Measurements from ENCODE around the gene EIF1. TPM values are rescaled to one million over a fixed set of nuclear protein-coding genes. Genes with fewer than 3 reads are reported as not detected.
"Not testable (repeated sequence)": the region's sequence is repeated elsewhere in the genome, so short reads cannot be mapped to it uniquely, and the experiment has no call there.

Gene EIF1
- total RNA-seq, 1 experiment from 2014 or later = 54.4 TPM

DNA sequence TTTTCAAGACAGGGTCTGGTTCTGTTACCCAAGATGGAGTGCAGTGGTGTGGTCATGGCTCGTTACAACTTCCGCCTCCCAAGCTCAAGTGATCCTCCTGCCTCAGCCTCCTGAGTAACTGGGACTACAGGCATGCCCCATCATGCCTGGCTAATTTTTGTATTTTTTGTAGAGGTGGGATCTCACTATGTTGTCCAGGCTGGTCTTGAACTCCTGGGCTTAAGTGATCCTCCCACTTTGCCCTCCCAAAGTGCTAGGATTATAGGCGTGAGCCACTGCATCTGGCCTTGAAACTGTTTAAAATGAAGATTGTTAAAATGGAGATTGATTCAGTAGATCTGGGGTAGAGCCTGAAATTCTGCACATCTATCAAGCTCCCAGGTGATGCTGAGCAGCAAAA lies 12.2 kb downstream of the EIF1 start:
- not testable (repeated sequence) for DNase-seq (ENCODE audit: low read depth)

DNA sequence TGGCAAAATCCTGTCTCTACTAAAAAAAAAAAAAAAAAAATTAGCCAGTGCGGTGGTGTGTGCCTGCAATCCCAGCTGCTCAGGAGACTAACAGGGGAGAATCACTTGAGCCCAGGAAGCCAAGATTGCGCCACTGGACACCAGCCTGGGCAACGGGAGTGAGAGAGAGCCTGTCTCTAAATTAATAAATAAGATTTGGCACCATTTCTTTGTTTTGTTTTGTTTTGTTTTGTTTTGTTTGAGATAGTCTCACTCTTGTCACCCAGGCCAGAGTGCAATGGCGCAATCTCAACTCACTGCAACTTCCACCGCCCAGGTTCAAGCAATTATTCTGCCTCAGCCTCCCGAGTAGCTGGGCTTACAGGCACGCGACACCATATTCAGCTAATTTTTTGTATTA lies 14.0 kb downstream of the EIF1 start:
- no peak for DNase-seq (ENCODE audit: low read depth)

- DNase-seq (ENCODE audit: low read depth) = peak; percentile 52
These were observed 16.7 kb downstream of the EIF1 start for GRCh38 chr17:41705271-41705991.

DNA sequence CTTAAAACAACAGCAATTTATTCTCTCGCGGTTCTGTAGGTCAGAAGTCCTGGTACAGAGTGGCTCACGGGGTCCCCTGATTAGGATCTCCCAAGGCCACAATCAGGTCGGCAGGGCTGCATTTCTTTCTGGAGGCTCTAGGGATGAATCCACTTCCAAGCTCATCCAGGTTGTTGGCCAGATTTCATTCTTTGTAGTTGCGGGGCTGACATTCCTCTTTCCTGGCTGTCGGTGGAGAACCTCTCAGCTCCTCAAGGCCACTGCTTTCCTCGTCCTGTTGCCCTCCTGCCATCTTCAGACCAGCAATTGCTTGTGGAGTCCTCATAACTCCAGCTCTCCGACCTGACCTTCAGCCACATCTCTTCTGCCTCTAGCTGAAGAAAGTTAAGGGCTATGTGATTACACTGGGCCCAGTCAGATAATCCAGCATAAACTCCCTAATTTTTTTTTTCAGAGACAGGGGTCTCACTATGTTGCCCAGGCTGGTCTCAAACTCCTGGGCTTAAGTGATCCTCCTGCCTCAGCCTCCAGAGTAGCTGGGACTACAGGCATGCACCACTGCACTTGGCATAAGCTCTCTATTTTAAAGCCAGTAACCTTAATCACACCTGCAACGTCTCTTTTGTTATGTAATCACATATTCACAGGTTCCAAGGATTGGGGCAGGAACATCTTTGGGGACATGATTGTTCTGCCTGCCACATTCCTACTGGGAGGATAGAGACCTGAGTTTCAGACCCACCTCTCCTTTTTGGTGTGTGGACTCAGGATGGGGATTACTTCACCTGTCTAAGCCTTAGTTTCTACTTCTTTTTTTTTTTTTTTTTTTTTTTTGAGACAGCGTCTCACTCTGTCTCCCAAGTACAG lies 19.4 kb downstream of the EIF1 start:
- DNase-seq (ENCODE audit: low read depth) = no peak

DNA sequence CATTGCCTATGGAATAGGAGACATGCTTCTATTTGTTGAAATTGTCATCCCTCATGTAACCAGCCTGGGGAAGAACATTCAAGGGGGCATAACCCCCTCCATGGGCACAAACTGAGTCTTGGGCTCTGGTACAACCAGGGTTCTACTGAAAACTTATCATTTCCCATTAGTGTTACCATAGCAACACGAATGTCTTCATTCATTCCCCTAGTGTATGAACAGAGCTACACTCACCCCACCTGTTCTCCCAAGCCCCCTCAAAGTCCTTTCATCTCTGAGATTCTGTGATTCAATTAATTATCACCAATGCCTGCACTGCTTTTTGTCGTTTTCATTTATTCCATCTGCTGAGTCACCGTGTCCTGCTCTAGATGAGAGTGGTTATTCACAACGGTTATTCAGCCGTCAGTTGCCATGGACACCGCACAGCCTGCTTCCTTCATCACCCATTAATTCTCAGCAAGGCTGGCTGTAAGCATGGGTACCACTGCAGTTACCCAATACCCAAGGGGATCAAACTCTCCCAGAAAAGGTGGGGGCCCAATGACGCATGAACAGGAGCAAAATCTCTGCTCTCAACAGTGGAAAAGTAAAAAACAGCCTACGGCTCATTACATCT lies 21.9 kb downstream of the EIF1 start:
- DNase-seq (ENCODE audit: low read depth) = peak; percentile 87

DNA sequence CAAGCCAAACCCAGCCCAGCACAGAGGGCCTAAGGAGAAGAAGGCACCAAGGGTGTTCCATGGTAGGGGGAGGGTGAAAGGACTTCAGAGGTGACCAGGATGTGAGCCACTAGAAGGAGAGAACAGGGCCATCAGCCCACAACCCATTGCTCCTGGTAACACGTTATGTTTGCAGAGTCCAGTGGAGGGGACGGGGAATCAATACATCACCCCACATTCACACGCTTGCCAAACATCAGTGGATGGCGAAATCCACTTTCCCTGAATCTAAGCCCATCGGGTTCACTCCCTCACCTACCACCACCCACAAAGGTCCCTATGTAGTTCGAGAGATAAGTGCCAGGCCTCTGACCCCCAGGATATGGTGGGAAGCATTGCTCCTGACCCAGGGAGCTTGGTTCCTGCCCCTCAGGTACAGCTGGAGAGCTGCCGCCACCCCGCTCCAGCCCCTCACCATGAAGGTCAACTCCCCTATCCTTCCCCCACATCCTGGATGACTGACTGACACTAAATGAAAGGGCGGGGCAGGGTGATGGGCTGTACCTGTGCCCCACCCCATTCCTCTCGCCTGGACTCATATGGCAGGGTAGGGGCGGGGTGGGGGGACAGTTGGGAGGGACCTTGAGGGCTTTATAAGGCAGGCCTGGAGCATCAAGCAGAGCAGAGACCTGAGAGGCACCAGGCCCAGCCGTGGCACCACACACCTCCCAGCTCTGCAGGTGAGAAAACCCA lies 23.1 kb downstream of the EIF1 start, which contains the start of gene GAST:
GAST (plus strand) TSS at position 663 of the 732 bp plus-strand sequence. CDS start 3,106 bp downstream, outside the sequence.
- no peak for DNase-seq (ENCODE audit: low read depth)

DNA sequence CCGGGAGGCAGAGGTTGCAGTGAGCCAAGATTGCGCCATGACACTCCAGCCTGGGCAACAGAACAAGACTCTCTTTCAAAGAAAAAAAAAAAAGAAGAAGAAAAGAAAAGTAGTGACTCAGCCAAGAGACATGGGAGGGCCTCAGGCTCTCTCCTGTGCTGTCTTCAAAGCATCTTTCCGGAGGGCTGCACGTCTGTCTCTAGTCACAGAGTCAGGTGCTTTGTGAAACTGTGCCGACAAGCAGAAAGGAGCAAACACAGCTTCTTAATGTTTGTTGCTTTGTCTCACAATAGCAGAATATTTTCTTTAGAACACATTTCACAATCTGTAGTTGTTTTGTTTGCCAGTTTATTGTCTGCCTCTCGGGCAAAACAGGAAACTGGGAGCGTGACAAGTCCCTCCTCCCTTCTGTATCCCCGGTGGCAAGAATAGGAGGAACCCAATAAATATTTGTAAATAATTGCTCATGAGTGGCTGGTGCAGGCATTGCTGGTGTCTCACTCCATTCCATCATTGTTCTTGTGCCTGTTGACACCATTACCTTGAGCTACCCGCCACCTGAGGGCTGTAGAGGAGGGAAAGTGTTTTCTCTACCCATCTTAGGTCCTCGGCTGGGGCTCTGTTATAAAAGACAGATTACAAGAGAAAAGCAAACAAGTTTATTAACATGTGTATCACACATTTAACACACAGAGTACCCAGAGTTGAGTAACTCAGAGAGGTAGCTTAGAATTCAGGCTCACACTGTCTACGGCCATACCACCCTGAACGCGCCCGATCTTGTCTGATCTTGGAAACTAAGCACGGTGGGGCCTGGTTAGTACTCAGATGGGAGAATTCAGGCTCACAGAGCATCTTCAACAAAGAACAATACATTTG lies 29.0 kb downstream of the EIF1 start:
- peak; percentile 65 for DNase-seq (ENCODE audit: low read depth)

GRCh38 chr17:41718287-41718645 lies 29.6 kb downstream of the EIF1 start:
- DNase-seq (ENCODE audit: low read depth) = no peak

DNA sequence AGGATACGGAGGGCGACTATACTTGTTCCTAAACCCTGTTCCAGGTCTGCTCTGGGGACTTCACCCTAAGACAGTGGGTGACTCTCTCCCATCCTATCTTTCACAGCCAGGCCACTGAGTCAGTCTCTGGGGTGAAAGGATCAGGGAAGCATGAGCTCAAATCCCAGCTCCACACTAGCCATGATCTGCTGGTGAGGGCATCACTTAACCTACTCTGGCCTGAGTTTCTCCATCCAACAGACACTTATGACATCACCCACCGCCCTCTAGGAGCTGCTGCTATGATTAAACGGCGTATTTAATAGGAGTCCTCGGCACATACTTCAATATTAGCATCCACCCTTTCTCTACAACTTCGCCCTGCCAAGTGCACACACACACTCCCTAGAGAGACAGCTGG lies 33.5 kb downstream of the EIF1 start:
- DNase-seq (ENCODE audit: low read depth) = no peak

- DNase-seq (ENCODE audit: low read depth) = no peak
These were observed 35.3 kb downstream of the EIF1 start for GRCh38 chr17:41723801-41724475.

DNA sequence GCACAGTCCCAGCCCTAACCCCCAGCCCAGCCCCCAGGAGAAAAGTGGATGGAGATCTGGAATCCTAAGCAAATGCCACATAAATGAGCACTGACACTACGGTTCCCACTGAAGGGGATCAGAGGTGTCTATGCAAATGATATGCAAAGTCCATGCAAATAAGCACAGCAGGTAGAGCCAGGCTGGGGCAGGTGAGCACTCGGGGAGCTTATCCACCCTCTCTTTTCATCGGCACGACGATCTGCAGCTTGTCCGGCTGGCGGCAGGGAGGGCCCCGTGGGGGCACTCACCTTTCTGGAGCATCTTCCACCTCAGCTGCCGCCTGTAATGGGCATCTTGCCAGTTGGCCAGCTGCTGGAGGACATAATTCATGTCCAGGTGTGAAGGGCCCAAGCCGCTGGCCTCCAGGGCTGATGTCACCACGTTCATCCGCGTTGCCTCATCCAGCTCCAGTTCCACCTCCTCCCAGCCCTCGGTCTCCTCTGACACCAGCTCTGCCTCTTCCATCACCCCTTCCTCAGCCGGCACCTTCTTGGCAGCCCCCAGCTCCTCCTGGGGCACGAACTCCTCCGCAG lies 35.9 kb downstream of the EIF1 start:
- DNase-seq (ENCODE audit: low read depth) = no peak

- DNase-seq (ENCODE audit: low read depth) = no peak
These were observed 36.4 kb downstream of the EIF1 start for GRCh38 chr17:41725134-41725533.

DNA sequence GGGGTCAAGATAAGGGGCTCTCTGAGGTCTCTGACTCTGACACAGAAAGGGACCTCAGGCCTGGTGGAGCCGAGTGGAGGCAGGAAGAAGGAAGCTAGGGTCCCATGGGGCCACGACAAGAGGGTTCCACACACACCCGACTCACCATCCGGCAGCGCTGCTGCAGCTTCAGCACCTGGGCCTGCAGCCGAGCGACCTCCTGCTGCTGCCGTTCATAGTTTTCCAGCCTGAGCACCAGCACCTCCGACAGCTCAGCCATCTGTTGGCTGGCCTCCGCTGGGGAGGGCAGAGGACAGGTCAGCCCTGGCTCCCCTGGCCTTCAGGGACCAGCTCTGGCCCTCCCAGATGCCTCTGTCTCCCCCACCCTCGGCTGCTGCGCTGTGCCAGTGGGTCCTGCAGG lies 39.4 kb downstream of the EIF1 start:
- no peak for DNase-seq (ENCODE audit: low read depth)

- DNase-seq (ENCODE audit: low read depth) = no peak
These were observed 41.8 kb downstream of the EIF1 start for GRCh38 chr17:41730479-41730878.

- no peak for DNase-seq (ENCODE audit: low read depth)
These were observed 43.2 kb downstream of the EIF1 start for GRCh38 chr17:41731836-41732235.

- DNase-seq (ENCODE audit: low read depth) = no peak
These were observed 44.9 kb downstream of the EIF1 start for GRCh38 chr17:41733348-41734138.

- peak; percentile 18 for DNase-seq (ENCODE audit: low read depth)
These were observed 45.7 kb downstream of the EIF1 start, which contains the start of gene HAP1 for GRCh38 chr17:41734139-41734948. HAP1 (minus strand) TSS chr17:41734643; CDS start chr17:41734634, 9 bp downstream.

- no peak for DNase-seq (ENCODE audit: low read depth)
These were observed 46.2 kb downstream of the EIF1 start for GRCh38 chr17:41734949-41735313.
